Anterior cingulate cortex (tissue), 58 donors: ENCODE measurements around the gene NOC2L.
A peak's percentile ranks its signal among the peaks of the same experiment; 100 is the strongest.

ENCODE experiments used
- DNase-seq, 58 donors: peaks; one replicate each; lab custom pipeline; 2025; lab: John Stamatoyannopoulos, UW

Gene NOC2L

GRCh38 chr1:921011-921837, 37.8 kb downstream of the NOC2L start:
- peak in 43 of 58 donors; percentile 4 to 66 (median 29) for DNase-seq

GRCh38 chr1:920521-920920, 38.5 kb downstream of the NOC2L start:
- no peak for DNase-seq

- no peak for DNase-seq
Measured at GRCh38 chr1:920010-920409, 39.0 kb downstream of the NOC2L start.

- no peak for DNase-seq
Measured at GRCh38 chr1:919271-919872, 39.7 kb downstream of the NOC2L start.

- DNase-seq: no peak
Measured at GRCh38 chr1:918843-919242, 40.2 kb downstream of the NOC2L start.

GRCh38 chr1:918353-918752, 40.7 kb downstream of the NOC2L start:
- no peak for DNase-seq

GRCh38 chr1:917466-918091, 41.5 kb downstream of the NOC2L start:
- DNase-seq: no peak

- no peak for DNase-seq
Measured at GRCh38 chr1:917076-917459, 42.0 kb downstream of the NOC2L start.

- DNase-seq: no peak
Measured at GRCh38 chr1:916173-917075, 42.6 kb downstream of the NOC2L start.

- no peak for DNase-seq
Measured at GRCh38 chr1:915295-916172, 43.5 kb downstream of the NOC2L start.

- DNase-seq: no peak
Measured at GRCh38 chr1:914891-915280, 44.2 kb downstream of the NOC2L start.

- no peak for DNase-seq
Measured at GRCh38 chr1:914131-914890, 44.7 kb downstream of the NOC2L start.

GRCh38 chr1:913491-914130, 45.4 kb downstream of the NOC2L start:
- DNase-seq: no peak

GRCh38 chr1:912740-913301, 46.2 kb downstream of the NOC2L start:
- DNase-seq: no peak

- no peak for DNase-seq
Measured at GRCh38 chr1:911875-912739, 46.9 kb downstream of the NOC2L start.

- DNase-seq: no peak
Measured at GRCh38 chr1:910881-911721, 48.0 kb downstream of the NOC2L start.
